Dermis microvascular lymphatic vessel endothelial cell (primary cell): ENCODE results near the gene PTGS1. TPM values are rescaled to one million over a fixed set of nuclear protein-coding genes. Genes with fewer than 3 reads are reported as not detected.
"Not testable (repeated sequence)": the region's sequence is repeated elsewhere in the genome, so short reads cannot be mapped to it uniquely, and the experiment has no call there.

Experiments
- DNase-seq, 2 donors: peaks; one replicate each; pipeline versions ENCODE4 v3.0.0 to v3.0.0-alpha.2; 2010; ENCODE audit warnings: low read depth in 2 of 2
- total RNA-seq: library from RNA; depleted of rRNA; stranded (reverse); fragments of >200 nt; gene quantifications from 2 replicates; pipeline ENCODE4 v1.2.1, GENCODE V29; 2014

Gene PTGS1
- total RNA-seq, 1 donor from 2014 or later: 1.0 TPM

DNA sequence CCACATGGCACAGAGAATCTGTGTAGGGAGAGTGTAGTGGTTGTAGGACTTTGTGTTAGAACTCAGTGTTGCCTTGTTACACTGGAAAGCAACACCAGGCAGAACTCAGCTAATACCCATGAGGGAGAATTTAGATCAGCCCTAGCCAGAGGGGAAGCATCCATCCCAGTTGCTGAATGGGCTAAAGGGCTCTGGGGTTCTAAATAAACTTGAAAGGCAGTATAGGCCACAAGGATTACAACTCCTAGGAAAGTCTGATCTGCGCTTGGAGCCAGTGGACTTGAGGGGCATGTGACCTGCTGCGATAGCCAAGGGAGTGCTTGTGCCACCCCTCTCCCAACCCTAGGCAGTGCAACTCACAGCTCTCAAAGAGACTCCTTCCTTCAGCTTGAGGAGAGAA is 26.9 kb downstream of the PTGS1 start:
- no peak for DNase-seq

DNA sequence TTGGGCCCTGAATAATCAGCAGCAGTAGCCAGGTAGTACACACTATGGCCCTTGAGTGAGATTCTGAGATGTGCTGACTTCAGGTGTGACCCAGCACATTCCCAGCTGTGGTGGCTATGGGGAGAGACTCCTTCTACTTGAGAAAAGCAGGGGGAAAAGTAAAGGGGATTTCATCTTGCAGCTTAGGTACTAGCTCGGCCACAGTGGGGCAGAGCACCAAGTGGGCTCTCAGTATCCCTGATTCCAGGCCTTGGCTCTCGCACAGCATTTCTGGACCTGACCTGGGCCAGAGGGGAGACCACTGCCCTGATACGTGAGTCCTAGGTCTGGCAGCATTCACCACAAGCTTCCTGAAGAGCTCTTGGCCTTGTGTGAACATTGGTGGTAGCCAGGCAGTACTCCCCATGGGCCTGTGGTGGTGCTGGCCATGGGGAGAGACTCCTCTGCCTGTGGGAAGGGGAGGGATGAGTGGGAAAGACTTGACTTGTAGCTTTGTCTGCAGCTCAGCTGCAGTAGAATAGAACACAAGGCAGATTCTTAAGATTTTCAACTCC is 27.6 kb downstream of the PTGS1 start:
- no peak for DNase-seq

- no peak for DNase-seq
These were observed 31.1 kb downstream of the PTGS1 start for GRCh38 chr9:122401896-122402295.

DNA sequence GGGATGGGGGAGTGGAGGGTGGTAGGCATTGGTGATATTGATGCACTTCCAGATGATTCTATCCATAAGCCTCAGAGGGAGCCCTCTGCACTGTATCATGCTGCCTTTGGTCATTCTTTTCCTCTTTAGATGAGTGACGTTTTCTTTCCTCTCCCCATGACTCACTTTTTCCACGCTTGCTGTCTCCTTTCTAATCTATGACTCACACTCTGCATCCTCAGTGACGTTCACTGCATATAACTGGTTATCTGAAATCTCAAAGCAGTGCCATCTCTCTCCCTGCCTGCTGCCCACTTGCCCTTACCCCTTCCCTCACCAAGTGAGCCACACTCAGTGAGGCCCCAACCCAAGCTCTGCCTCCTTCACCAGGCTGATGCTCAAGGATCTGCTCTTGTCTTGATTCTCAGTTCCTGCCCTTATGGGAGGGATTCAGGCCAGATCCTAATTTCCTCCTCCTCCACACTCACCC is 31.6 kb downstream of the PTGS1 start:
- peak; percentile 96 to 98 for DNase-seq

DNA sequence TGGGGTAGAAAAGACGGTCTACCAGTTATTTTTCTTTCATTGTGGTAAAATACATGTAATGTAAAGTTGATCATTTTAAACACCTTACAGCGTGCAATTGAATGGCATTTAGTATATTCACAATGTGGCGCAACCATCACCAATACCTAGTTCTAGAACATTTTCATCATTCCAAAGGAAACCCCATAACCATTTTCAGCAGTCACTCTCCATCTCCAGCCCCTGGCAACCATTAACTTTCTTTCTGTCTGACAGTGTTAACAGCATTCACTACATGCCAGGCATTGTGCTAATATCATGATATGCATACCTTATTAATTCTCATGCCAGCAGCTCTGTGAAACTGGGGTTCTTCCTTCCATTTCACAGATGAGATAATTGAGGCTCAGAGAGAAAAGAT is 32.0 kb downstream of the PTGS1 start:
- DNase-seq: no peak

DNA sequence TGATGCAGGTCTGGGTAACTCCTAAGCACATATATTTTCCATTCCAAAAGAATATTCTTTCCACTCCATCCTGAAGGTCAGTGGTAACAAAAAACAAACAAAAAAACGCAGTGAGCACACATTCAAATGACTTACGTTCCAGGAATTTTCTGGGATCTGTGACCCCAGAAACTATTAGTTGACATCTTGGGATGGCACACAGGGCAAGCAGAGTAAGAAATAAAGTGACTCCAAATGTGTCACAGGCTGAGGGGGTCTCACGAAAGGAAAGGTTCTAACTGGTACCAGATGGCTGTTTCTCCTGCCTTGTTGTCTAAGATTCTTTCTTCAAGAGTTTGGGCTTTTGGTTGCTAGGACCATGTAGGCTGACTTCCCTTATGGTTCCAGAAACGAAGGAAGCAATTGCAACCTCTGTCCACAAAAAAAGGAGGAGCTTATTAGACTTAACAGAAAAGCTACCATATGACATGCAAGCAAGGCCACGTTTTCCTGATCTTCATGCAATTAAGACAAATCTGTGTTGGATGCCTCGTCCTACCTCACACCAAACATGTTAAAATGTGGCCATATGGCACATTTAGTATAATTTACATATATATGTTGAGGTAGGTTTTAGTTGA is 32.7 kb downstream of the PTGS1 start:
- DNase-seq: no peak

DNA sequence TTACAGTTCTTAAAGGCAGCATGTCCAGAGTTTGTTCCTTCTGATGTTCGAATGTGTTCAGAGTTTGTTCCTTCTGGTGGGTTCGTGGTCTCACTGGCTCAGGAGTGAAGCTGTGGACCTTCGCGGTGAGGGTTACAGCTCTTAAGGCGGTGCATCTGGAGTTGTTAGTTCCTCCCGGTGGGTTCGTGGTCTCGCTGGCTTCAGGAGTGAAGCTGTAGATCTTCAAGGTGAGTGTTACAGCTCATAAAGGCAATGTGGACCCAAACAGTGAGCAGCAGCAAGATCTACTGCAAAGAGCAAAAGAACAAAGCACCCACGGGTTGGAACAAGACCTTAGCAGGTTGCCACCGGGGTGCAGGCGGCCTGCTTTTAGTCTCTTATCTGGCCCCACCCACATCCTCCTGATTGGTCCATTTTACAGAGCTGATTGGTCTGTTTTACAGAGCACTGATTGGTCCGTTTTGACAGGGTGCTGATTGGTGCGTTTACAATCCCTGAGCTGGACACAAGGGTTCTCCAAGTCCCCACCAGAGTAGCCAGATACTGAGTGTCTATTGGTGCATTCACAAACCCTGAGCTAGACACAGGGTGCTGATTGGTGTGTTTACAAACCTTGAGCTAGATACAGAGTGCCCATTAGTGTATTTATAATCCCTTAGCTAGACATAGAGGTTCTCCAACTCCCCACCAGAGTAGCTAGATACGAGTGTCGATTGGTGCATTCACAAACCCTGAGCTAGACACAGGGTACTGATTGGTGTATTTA is 34.7 kb downstream of the PTGS1 start:
- not testable (repeated sequence) for DNase-seq

- no peak for DNase-seq
These were observed 35.5 kb downstream of the PTGS1 start for GRCh38 chr9:122406070-122406890.

DNA sequence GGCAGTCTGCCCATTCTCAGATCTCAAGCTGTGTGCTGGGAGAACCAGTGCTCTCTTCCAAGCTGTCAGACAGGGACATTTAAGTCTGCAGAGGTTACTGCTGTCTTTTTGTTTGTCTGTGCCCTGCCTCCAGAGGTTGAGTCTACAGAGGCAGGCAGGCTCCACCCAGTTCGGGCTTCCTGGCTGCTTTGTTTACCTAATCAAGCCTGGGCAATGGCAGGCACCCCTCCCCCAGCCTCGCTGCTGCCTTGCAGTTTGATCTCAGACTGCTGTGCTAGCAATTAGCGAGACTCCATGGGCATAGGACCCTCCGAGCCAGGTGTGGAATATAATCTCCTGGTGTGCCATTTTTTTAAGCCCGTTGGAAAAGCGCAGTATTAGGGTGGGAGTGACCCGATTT is 43.3 kb downstream of the PTGS1 start:
- DNase-seq: not testable (repeated sequence)

DNA sequence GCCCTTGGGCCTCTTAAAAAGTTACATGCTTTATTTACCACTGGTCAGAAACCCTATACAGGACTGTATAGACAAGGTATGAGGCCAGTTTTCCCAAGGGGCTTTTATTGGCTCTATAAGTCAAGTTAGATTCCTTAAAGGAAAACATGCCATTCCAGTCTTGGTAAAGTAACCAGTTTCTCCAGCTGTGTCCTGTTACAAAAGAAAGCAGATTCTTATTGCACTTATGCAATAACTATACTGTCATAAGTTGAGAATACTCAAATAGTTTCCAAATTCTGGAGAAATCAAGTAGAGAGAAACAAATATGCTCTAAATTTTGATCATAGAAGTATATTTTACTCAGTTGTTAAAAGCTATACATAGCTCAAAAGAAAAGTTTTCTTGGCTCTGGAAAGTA is 47.2 kb downstream of the PTGS1 start:
- DNase-seq: no peak

DNA sequence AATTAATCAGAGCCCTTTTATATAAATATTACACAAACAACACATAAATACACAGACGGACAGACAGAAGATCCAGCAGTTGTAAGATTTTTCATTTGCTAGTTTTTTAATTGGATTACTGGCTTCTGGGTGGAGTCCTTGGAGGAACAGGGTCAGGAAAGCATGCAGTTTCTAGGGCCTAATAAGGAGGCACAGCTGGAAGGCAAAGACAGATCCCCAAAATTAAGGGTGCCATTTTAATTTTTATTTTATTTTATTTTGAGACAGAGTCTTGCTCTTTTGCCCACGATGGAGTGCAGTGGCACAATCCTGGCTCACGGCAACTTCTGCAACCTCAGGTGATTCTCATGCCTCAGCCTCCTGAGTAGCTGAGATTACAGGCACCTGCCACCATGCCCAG is 49.5 kb downstream of the PTGS1 start:
- no peak for DNase-seq

DNA sequence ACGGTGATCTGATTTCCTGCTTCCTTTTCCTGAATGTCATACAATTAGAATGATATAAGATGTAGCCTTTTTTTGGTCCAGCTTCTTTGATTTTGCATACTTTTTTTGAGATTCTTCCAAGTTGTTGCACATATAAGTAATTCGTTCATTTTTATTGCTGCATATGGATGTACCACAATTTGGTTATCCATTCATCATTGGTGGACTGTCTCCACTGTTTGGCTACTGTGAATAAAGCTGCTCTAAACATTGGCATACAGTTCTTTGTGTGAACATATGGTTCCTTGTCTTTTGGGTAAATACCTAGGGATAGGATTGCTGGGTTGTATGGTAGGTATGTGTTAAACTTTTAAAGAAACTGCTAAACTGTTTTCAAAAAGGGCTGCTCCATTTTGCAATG is 54.3 kb downstream of the PTGS1 start:
- DNase-seq: no peak

DNA sequence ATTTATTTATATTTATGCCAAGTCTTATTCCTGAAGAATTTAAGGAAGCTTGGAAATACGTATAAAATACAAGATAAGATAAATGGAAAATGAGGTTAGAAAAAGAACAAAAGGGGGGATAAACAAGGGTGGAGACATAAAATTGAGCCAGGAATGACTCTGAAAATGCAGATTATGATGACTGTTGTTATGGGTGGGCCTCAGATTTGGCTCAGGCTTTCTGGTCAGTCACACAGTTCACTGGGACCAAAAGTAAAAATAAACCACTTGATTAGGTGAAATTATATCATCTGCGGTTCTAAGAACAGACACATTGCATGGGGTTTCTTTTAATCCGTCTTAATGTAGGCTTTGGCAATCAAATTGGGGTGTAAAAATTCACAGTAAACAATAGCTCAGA is 55.9 kb downstream of the PTGS1 start:
- no peak for DNase-seq

- DNase-seq: no peak
These were observed 71.7 kb downstream of the PTGS1 start for GRCh38 chr9:122442568-122442967.

DNA sequence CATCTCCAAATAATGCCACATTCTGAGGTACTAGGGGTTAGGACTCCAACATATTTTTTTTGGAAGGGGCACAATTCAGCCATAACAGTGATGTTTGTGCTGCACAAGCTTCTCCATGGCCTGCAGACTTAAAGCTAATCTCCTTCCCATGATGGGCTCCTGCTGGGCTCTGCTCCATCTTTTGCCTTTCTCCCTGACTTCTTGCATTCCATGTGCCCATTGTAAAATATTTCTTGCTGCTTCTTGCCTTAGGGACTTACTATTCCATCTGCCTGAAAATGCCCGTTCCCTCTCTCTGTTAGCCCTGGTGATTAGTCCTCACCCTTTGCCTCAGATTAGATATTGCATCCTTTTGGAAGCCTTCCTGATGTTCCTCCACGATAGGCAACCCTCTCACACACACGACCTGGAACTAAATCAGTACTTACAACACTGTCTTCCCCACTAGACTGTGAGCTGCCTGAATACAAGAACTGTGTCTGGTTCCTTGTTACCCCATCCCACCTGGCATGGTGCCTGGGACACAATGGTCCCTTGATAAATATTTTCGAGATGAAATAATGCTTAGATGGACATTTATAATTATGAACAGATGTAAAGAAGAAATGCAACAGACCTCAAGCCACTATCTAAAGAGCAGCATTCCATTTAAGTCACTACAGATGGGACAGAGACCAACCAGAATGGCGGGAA is 73.4 kb downstream of the PTGS1 start:
- DNase-seq: no peak

Other genes with a start within 250 kb of the PTGS1 start
- 27.3 and 33.4 TPM in 2 replicates for gene NDUFA8, start 211.2 kb upstream of the PTGS1 start, total RNA-seq
- gene MORN5, start 211.1 kb upstream of the PTGS1 start, total RNA-seq: not detected in 2 replicates
- gene LHX6, start 142.1 kb upstream of the PTGS1 start, total RNA-seq: 1.9 and 3.2 TPM in 2 replicates
- gene RBM18, start 106.2 kb upstream of the PTGS1 start, total RNA-seq: 5.3 and 5.7 TPM in 2 replicates
- 29.8 and 34.1 TPM in 2 replicates for gene MRRF, start 106.1 kb upstream of the PTGS1 start, total RNA-seq
- not detected in 2 replicates for gene OR1J1, start 106.9 kb downstream of the PTGS1 start, total RNA-seq
- not detected in 2 replicates for gene OR1J2, start 139.8 kb downstream of the PTGS1 start, total RNA-seq
- under 0.01 TPM in 1 of 2 replicates, not detected in the other for gene OR1J4, start 148.1 kb downstream of the PTGS1 start, total RNA-seq
- gene OR1N1, start 156.3 kb downstream of the PTGS1 start, total RNA-seq: not detected in 2 replicates
- gene OR1N2, start 182.1 kb downstream of the PTGS1 start, total RNA-seq: not detected in 2 replicates
- gene OR1L8, start 212.4 kb downstream of the PTGS1 start, total RNA-seq: 0.13 and 0.25 TPM in 2 replicates
- not detected in 2 replicates for gene OR1Q1, start 243.7 kb downstream of the PTGS1 start, total RNA-seq